HepG2 (cell line): ENCODE measurements around the gene IPMK. TPM values are rescaled to one million over a fixed set of nuclear protein-coding genes. Genes with fewer than 3 reads are reported as not detected.

Experiments
- CBFB ChIP-seq: sonication (generic); formaldehyde crosslinking; IDR thresholded peaks from 2 replicates; pipeline ENCODE4 v1.4.0; 2020; ENCODE audit warnings: missing genetic modification reagents
- CREBL2 ChIP-seq: sonication (generic); formaldehyde crosslinking; IDR thresholded peaks from 2 replicates; pipeline ENCODE4 v1.8.1; 2023; ENCODE audit warnings: missing genetic modification reagents, mild to moderate bottlenecking, borderline replicate concordance
- SKI ChIP-seq: fragments of 450-650 bp; IDR thresholded peaks from one replicate; pipeline ENCODE4 v1.6.1; 2018; ENCODE audit warnings: mild to moderate bottlenecking; ENCODE audit not compliant: partially characterized antibody
- SMYD3 ChIP-seq: sonication (generic); formaldehyde crosslinking; IDR thresholded peaks from 2 replicates; pipeline ENCODE4 v1.8.1; 2023; ENCODE audit warnings: mild to moderate bottlenecking, missing genetic modification reagents
- ZC3H4 ChIP-seq: sonication (generic); formaldehyde crosslinking; IDR thresholded peaks from 2 replicates; pipeline ENCODE4 v1.4.0; 2020; ENCODE audit warnings: missing genetic modification reagents, borderline replicate concordance
- ZNF142 ChIP-seq: sonication (generic); formaldehyde crosslinking; IDR thresholded peaks from 2 replicates; pipeline ENCODE4 v1.4.0; 2020; ENCODE audit warnings: missing genetic modification reagents
- ZNF460 ChIP-seq: sonication (generic); formaldehyde crosslinking; IDR thresholded peaks from 2 replicates; pipeline ENCODE4 v1.5.1; 2020; ENCODE audit warnings: missing genetic modification reagents, mild to moderate bottlenecking, borderline replicate concordance
- polyA plus RNA-seq, 8 experiments: library from polyadenylated mRNA; depleted of rRNA in 3 of 8; stranded (reverse) in 7 of 8; unstranded in 1 of 8; fragments of >200 nt; fragmentation: Illumina TruSeq in 4 of 8; extraction: Trizol in 4 of 8; gene quantifications; 2 replicates each; pipeline versions ENCODE4 v1.2.1 to v1.2.3, GENCODE V29; 2011 to 2016; ENCODE audit warnings: low read depth in 4 of 8, missing spikeins in 1 of 8, mixed read lengths in 1 of 8; ENCODE audit not compliant: insufficient read depth in 1 of 8
- total RNA-seq, 5 experiments: library from RNA; depleted of rRNA; stranded (reverse); fragments of >200 nt; fragmentation: Illumina TruSeq; extraction: Trizol; gene quantifications; 2 replicates each; pipeline ENCODE4 v1.2.3, GENCODE V29; 2016; ENCODE audit warnings: low read depth in 1 of 5
- TF ChIP-seq, protein P1 (sequence below): sonication (generic); formaldehyde crosslinking; IDR thresholded peaks from 2 replicates; pipeline ENCODE4 v1.4.0; 2020; ENCODE audit warnings: low read depth, missing genetic modification reagents

IPMK gene
- total and polyA plus RNA-seq, 2 of the 13 experiments (the other 11 are each of a cell fraction or from before 2014, with no cell fraction given): 2.7 to 3.9 TPM

GRCh38 chr10:58311026-58311425 is 43.3 kb upstream of the IPMK start (continued):
- TF ChIP-seq ZNF142 (CRISPR knock-in tag): no peak
- no peak for TF ChIP-seq CBFB (CRISPR knock-in tag)
- no peak for TF ChIP-seq CREBL2
- TF ChIP-seq SKI: no peak
- TF ChIP-seq, protein P1, sequence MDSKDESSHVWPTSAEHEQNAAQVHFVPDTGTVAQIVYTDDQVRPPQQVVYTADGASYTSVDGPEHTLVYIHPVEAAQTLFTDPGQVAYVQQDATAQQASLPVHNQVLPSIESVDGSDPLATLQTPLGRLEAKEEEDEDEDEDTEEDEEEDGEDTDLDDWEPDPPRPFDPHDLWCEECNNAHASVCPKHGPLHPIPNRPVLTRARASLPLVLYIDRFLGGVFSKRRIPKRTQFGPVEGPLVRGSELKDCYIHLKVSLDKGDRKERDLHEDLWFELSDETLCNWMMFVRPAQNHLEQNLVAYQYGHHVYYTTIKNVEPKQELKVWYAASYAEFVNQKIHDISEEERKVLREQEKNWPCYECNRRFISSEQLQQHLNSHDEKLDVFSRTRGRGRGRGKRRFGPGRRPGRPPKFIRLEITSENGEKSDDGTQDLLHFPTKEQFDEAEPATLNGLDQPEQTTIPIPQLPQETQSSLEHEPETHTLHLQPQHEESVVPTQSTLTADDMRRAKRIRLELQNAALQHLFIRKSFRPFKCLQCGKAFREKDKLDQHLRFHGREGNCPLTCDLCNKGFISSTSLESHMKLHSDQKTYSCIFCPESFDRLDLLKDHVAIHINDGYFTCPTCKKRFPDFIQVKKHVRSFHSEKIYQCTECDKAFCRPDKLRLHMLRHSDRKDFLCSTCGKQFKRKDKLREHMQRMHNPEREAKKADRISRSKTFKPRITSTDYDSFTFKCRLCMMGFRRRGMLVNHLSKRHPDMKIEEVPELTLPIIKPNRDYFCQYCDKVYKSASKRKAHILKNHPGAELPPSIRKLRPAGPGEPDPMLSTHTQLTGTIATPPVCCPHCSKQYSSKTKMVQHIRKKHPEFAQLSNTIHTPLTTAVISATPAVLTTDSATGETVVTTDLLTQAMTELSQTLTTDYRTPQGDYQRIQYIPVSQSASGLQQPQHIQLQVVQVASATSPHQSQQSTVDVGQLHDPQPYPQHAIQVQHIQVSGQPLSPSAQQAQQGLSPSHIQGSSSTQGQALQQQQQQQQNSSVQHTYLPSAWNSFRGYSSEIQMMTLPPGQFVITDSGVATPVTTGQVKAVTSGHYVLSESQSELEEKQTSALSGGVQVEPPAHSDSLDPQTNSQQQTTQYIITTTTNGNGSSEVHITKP (CRISPR knock-in tag): no peak
- TF ChIP-seq SMYD3: no peak
- TF ChIP-seq ZNF460 (CRISPR knock-in tag): no peak
- TF ChIP-seq ZC3H4 (CRISPR knock-in tag): no peak
